NCI-H82 (cell line): ENCODE data around the gene DNAH5.

Experiments used
- DNase-seq: peaks from one replicate; lab custom pipeline; 2025; lab: John Stamatoyannopoulos, UW

Gene DNAH5

GRCh38 chr5:13700626-13701025 is 243.9 kb downstream of the DNAH5 start:
- no peak for DNase-seq

GRCh38 chr5:13698885-13699284 is 245.6 kb downstream of the DNAH5 start:
- DNase-seq, result no peak

GRCh38 chr5:13695076-13695712 is 249.3 kb downstream of the DNAH5 start:
- DNase-seq, result no peak

- DNase-seq, result no peak
These were observed 252.3 kb downstream of the DNAH5 start for GRCh38 chr5:13692172-13692571.

- no peak for DNase-seq
These were observed 268.0 kb downstream of the DNAH5 start for GRCh38 chr5:13676531-13676930.

GRCh38 chr5:13674391-13674790 is 270.1 kb downstream of the DNAH5 start:
- DNase-seq, result no peak

- DNase-seq, result no peak
These were observed 271.0 kb downstream of the DNAH5 start for GRCh38 chr5:13673511-13673910.

GRCh38 chr5:13664377-13664776 is 280.1 kb downstream of the DNAH5 start:
- no peak for DNase-seq

- no peak for DNase-seq
These were observed 281.9 kb downstream of the DNAH5 start for GRCh38 chr5:13662626-13663025.

GRCh38 chr5:13661272-13661671 is 283.2 kb downstream of the DNAH5 start:
- DNase-seq, result no peak

GRCh38 chr5:13660072-13660471 is 284.4 kb downstream of the DNAH5 start:
- DNase-seq, result peak; percentile 8

- DNase-seq, result no peak
These were observed 285.1 kb downstream of the DNAH5 start for GRCh38 chr5:13659391-13659790.

GRCh38 chr5:13658761-13659160 is 285.7 kb downstream of the DNAH5 start:
- DNase-seq, result no peak

GRCh38 chr5:13658152-13658551 is 286.3 kb downstream of the DNAH5 start:
- DNase-seq, result no peak

- DNase-seq, result no peak
These were observed 290.8 kb downstream of the DNAH5 start for GRCh38 chr5:13653709-13654108.

GRCh38 chr5:13649656-13650055 is 294.8 kb downstream of the DNAH5 start:
- DNase-seq, result no peak

GRCh38 chr5:13648822-13649221 is 295.7 kb downstream of the DNAH5 start:
- DNase-seq, result no peak

- no peak for DNase-seq
These were observed 300.8 kb downstream of the DNAH5 start for GRCh38 chr5:13643734-13644133.

- DNase-seq, result no peak
These were observed 301.3 kb downstream of the DNAH5 start for GRCh38 chr5:13643196-13643595.
